HG03354 (cell line): ENCODE measurements around the gene PSMB11.

Experiments used
- ATAC-seq: cut with Tn5 transposase; IDR thresholded peaks from one replicate; pipeline ENCODE4 v1.9.1; 2021; ENCODE audit warnings: mild to moderate bottlenecking; ENCODE audit not compliant: unreplicated experiment, poor library complexity, severe bottlenecking

Gene PSMB11

DNA sequence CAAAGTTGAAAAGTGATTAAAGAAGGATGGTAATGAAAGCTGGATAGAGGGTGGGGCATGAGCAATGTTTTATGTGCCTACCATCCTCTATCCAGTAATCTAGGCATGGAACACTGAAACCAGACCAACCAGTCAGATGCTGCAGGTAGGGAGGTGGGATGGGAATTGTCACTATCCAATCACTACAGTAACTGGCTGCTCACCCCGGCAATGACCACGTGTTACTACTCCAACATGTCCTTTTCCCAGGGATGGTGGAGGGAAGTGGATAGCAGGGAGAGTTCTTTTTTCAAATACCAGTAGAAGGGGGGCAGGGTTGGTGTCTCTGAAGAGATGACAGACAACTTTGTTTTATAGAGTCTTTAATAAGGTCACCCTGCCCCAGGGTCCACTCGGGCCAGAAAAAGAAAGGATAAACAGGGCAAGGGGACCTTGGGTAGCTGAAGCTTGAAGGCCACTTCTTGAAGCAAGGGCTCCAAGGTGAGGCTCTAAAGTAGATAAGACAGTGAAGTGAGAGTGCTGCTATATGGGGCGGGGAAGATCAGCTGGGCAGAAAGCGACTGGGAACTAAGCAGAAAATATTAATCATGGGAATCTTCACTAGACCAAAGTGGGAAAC, 30.0 kb downstream of the PSMB11 start:
- no peak for ATAC-seq

DNA sequence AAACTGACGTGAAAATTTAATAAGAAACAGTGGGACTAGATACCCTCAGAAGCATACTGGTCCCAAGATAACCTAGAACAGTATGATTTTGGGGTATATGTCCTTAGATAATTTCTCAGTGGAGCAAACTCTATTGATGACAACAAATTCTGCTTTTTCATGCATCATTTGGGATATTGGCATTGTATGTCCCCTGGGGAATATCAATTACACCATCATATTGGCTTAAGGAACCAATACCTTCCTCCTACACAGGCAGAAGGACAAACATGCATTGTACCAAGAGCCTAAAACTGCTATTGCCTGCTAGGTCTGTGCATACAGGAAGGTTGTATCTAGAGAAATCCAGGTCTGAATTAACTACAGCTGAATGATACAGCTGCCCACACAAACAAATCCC, 32.9 kb downstream of the PSMB11 start:
- no peak for ATAC-seq

DNA sequence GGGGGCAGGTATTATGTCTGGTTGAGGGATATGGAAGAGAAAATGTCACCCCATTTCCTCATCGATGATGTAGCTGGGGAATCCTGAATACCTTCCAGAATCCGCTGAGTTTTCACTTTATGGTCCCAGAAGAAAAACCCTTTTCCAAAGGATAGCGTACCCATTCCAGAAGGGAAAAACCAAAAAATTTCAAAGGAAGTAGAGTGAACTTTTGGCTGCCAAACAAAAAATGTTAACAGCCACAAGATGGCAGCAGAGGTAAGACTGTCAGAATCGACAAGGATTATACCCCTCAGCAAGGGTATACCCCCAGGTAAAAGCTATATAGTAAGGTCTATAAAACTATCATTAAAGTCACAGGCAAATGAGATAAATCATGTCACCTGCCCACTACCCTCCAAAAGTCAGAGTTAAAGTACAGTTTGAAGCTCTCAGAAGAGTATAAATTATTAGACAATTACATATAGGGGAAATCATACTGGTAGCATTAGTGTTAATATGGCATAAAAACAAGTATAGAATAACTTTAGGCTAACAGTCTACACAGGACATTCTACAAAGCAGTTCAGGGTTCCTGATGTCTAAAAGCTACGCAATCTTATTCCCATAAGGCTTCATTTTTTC, 34.9 kb downstream of the PSMB11 start:
- ATAC-seq, result no peak

DNA sequence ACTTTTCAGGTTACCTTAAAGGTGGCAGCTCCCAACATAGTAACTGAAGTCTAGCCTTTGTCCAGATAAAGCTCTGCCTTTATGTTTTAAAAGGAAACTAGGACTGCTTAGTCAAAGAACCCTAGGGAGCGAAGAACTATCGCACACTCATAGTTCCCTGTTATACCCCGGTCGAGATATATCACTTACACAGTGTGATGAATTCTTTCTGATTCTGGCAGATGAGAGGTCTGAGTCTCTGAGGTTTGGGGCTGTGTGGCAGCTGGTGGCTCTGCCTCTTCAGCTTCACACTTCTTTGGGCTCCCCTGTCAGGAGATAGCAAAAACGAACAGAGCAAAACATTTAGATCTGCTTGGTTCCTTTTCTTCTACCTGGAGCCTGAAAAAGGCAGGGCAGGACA, 36.0 kb downstream of the PSMB11 start:
- ATAC-seq, result no peak

DNA sequence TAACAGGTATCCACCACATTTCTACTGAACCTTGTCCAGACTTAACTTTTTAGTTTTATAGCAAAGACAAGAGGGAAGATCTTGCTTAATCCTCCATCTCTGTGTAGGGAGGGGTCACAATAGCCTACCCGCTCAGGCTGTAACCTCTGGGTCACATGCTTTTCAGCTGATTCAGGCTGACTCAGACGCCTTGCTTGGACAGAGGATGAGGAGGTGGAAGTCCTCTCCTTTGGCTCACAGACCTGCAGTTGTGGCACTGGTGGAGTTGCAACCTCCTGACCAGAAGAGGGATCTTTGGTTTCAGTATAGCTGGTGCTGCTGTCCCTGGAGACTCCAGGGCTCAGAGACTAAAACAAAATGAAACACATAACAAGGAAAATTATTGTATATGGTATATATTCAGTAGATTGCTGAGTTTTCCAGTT, 36.7 kb downstream of the PSMB11 start:
- ATAC-seq, result no peak

DNA sequence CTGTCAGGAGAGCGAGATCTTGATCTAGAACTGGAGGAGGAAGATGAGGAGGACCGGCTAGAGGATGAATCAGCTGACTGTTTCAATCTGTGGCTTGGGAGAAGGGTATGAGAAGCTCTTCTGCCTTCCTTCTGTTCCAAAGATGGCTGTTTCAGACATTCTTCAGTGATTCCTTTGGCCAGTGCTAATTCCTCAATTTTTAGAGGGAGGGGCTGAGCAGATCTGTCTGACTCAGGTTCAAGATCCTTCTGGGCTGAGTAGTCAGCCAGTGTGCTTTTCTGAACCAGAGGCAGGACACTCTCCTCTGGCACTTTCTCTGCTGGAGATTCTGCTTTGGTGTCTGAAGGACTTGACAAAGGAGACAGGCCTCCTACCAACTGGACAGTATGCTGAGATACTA, 37.7 kb downstream of the PSMB11 start:
- ATAC-seq, result no peak

DNA sequence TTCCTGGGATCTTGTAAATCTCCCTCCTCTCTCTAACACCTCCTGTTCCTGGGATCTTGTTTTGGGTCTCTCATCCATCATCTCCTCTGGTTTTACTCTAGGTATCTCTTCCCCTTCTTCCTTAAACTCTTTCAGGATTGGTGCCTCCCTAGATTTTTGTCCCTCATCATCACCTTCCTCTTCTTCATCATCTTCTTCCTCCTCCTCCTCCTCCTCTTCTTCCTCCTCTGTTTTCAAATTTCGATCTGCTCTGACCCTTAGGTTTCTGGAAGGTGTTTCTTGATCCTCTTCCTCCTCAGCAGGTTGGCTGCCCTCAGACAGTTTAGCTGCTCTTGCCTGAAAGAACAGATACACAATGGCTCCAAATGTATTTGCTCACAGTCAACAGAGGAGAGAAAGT, 38.5 kb downstream of the PSMB11 start:
- ATAC-seq, result no peak

DNA sequence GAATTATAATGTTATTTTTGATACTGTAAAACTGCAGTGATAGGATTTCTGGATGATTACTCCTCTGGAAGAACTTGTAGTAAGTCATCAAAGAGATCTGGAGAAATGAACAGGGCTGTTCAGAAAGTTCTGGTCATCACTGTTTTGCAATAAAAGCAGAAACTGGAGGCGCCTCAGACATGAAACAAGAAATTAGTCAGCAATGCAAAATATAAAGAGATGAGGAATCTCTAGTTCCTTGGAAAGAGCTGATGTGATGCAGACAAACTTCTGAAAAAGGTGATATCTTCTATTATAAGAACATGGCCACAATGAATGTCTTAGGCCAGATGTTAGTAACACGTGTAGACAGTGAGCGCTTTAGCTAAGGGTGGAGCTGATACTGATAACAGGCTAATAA, 43.4 kb downstream of the PSMB11 start:
- ATAC-seq, result no peak

DNA sequence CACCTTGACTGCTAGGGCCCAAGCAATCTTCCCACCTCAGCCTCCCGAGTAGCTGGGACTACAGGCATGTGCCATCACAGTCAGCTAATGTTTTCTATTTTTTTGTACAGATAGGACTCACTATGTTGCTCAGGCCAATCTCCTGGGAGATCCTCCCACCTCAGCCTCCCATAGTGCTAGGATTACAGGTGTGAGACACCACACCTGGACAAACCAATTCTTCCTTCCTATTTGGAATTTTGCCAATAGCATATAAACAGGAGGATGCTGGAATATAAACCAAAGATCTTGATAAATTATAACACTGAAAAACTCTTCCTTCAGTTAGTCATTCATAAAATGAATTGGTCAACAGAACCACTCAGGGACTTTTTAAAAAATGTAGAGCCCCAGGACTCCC, 44.6 kb downstream of the PSMB11 start:
- no peak for ATAC-seq

DNA sequence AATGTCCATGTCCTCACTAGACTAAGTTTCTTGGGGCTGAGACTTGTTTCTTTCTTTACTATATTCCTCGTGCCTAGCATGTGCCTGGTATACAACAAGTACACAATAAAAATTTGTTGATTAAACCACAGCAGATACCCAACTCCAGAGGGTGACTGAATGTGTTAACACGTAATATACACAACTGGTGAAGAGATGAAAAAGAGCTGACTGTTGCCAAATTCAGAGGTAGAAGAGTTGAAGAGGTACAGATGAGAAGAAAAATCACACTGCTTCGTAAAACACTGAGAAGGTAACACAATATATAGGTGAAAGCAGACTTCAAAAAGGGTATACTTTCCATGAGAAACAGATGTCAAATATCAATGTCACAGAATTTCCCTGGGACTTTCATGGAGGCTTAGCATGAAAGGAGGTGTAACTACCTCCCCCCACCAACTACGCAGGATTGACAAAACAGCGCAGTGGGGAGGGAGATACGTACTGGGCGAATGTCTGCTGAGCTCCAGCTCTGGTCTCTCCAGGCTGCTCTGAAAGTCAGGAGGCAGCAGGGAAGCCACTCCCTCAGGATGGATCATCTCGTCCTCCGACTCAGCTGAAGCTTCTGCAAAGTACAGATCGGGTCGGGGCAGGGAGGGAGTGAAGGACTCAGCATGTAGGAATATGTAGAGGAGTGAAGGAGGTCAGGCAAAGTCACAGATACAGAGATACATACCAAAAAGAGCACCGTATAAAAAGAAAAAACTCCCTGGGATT, 47.7 kb downstream of the PSMB11 start:
- ATAC-seq, result no peak

DNA sequence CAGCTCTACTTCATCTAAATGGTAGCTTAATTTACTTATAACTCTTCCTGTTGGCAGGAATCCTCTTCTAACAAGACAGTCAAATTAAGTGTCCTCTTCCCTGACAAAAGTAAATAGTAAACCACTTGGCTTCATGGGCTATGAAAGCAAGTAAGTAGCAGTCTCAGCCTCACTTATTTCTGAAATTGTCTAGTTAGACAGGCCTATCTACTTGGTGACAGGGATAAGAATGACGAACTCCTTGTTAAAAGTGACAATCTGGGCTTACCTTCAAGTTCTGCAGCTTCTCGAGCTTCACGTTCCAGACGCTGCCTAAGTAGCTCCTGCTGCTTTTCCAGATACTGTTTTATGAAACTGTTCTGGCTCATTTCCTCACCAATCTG, 48.2 kb downstream of the PSMB11 start:
- ATAC-seq, result no peak

DNA sequence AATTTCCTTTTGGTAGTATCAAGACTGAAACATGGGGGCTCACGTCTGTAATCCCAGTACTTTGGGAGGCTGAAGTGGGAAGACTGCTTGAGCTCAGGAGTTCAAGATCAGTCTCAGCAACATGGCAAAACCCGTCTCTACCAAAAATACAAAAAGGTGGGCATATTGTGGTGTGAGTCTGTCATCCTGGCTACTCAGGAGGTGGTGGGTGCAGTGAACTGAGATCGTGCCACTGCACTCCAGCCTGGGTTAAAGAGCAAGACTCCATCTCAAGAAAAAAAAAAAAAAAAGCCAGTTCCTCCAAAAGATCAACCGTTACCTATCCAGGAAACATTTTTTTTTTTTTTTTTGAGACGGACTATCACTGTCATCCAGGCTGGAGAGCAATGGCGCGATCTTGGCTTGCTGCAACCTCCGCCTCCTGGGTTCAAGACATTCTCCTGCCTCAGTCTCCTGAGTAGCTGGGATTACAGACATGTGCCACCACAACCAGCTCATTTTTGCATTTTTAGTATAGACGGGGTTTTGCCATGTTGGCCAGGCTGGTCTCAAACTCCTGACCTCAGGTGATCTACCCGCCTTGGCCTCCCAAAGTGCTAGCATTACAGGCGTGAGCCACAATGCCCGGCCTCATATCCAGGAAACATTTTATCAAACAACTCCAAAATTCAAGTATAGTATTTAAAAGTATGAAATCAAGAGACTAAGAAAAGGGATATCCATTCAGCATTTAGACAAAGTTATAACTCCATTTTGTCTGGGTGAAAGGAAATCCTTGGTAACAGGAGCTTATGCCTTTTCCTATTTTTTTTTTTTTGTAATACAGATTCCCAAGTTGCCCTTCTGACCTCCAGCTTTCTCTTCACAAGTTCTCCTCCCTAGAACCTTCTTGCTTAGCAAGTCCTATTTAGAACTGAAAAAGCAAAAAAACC, 49.5 kb downstream of the PSMB11 start:
- ATAC-seq, result no peak

DNA sequence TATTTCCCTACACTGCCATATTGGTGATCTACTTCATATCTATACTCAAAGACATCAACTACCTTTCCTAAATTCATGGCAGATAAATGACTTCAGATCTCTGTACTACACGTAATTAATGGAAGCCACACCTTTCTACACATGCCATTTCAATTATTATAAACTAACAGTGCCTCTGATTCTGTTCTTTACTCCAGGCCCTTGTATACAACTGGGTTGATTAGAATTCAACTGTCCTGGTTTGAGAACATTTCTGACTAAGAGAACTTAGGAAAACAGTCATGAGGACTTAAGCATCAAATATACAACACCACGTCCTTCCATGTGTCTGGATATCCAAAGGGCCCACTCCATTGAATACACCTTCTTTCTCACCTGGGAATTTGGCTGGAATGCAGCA, 51.1 kb downstream of the PSMB11 start:
- ATAC-seq, result no peak

DNA sequence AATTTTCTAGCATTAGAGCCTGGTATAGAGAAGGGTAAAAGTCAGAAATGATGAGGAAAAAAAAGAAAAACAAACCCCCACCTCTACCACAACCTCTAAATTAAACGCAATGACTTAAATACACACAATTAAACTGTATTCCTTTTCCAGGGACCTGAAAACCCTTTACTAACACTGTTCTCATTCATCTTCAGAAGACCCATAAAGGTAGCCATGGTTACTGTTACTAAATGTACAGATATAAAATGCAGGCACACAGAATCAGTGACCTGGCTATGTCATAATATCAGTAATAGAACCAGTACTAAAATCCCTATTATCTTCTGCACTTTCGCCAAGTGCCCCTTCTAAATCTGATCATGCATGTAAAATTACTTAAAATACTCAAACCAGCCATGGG, 51.5 kb downstream of the PSMB11 start:
- ATAC-seq, result no peak
